ENCODE results near the gene TMEM101. TPM values are rescaled to one million over a fixed set of nuclear protein-coding genes. Genes with fewer than 3 reads are reported as not detected.

The TMEM101 gene
- total and polyA plus RNA-seq, 4 experiments from 2014 or later: 22.7 to 33.6 (median 28.7) TPM

DNA sequence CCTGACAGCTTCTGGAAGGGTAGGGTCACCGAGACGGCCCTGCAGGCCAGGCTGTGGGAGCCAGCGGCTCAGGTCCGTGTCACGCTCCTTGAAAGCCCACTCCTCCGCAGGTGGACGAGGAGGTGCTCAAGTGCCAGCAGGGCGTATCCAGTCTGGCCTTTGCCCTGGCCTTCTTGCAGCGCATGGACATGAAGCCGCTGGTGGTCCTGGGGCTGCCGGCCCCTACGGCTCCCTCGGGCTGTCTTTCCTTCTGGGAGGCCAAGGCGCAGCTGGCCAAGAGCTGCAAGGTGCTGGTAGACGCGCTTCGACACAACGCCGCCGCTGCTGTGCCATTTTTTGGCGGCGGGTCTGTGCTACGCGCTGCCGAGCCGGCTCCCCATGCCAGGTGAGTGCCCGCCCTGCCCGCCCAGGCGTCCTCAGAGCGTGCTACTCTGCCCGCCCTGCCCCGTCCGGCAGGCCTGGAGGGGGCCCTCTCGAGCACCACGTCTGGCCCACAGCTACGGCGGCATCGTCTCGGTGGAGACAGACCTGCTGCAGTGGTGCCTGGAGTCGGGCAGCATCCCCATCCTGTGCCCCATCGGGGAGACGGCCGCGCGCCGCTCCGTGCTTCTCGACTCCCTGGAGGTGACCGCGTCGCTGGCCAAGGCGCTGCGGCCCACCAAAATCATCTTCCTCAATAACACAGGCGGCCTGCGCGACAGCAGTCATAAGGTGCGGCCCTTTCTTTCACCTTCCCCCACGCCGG is 9.1 kb downstream of the TMEM101 start:
- peak overlapping the region; percentile 48 to 92 (median 87) for H3K27ac Mint-ChIP-seq
- DNase-seq: peak; percentile 28 to 58 (median 36)
- CTCF ChIA-PET (ENCODE audit: partially characterized antibody): interaction anchor here (1.4 kb wide), 1 partner anchor 10 kb away, joined by 4 read pairs; no protein-coding TSS in a partner anchor
- intact Hi-C loops (cut with micrococcal nuclease): loop anchor here (1.0 to 5.0 kb wide), 3 partner anchors 9 to 212 kb away; partner anchors contain the start of genes HDAC5, TMEM101 and UBTF
- Histone ChIP-seq H3K4me1 (ENCODE audit: insufficient read depth, low read length) (peaks cover 39% of the 10 kb centered on the region), H3K36me3 (ENCODE audit: insufficient read depth, low read length) (no peaks in the 10 kb centered on the region), H3K27me3 (ENCODE audit: insufficient read depth, low read length) (no peaks in the 10 kb centered on the region), H3K9me3 (ENCODE audit: control insufficient read depth in 1 of 2, low read length in 2 of 2) (no peaks in the 10 kb centered on the region), H3K27ac (ENCODE audit: low read depth, low read length) (peak overlapping the region; percentile 8), H3K4me3 (ENCODE audit: low read length in 2 of 2) (peak overlapping the region in 1 of 2 donors; percentile 87)
- POLR2A ChIA-PET (ENCODE audit: partially characterized antibody): interaction anchor here (0.6 to 1.7 kb wide), 5 partner anchors 9 to 118 kb away, joined by 3 to 6 read pairs (median 3); partner anchors contain the start of genes HDAC5 and TMEM101
- H3K36me3 Mint-ChIP-seq: peaks cover 8 to 10% of the 10 kb centered on the region in 2 donors
- peaks cover 0 to 1% of the 10 kb centered on the region in 2 donors for H3K27me3 Mint-ChIP-seq
- H3K4me3 Mint-ChIP-seq: peak overlapping the region; percentile 82 to 92 (median 90)
- H3K4me1 Mint-ChIP-seq: peaks cover 8 to 34% (median 21%) of the 10 kb centered on the region in 4 donors
- H3K9me3 Mint-ChIP-seq: no peaks in the 10 kb centered on the region

- CTCF ChIA-PET (ENCODE audit: partially characterized antibody): interaction anchor here (1.4 kb wide), 1 partner anchor 9 kb away, joined by 4 read pairs; no protein-coding TSS in a partner anchor
- Histone ChIP-seq H3K27me3 (ENCODE audit: insufficient read depth, low read length) (no peaks in the 10 kb centered on the region), H3K4me1 (ENCODE audit: insufficient read depth, low read length) (peaks cover 39% of the 10 kb centered on the region), H3K4me3 (ENCODE audit: low read length in 2 of 2) (peak overlapping the region in 1 of 2 donors; percentile 41), H3K36me3 (ENCODE audit: insufficient read depth, low read length) (no peaks in the 10 kb centered on the region), H3K27ac (ENCODE audit: low read depth, low read length) (no peak overlapping the region), H3K9me3 (ENCODE audit: control insufficient read depth in 1 of 2, low read length in 2 of 2) (no peaks in the 10 kb centered on the region)
- peaks cover 5 to 7% of the 10 kb centered on the region in 2 donors for H3K36me3 Mint-ChIP-seq
- peak overlapping the region in 2 of 7 donors; percentile 18 to 19 for H3K27ac Mint-ChIP-seq
- peaks cover 8 to 34% (median 21%) of the 10 kb centered on the region in 4 donors for H3K4me1 Mint-ChIP-seq
- POLR2A ChIA-PET (ENCODE audit: partially characterized antibody): interaction anchor here (1.5 to 1.7 kb wide), 2 partner anchors 8 to 27 kb away, joined by 3 to 4 read pairs; no protein-coding TSS in a partner anchor
- no peaks in the 10 kb centered on the region for H3K9me3 Mint-ChIP-seq
- intact Hi-C loops (cut with micrococcal nuclease): loop anchor here (5.0 kb wide), 1 partner anchor 212 kb away; the partner anchor contains the start of gene UBTF
- peak in 3 of 5 donors; percentile 32 to 44 (median 37) for DNase-seq
- peaks cover 0 to 1% of the 10 kb centered on the region in 2 donors for H3K27me3 Mint-ChIP-seq
- H3K4me3 Mint-ChIP-seq: peak overlapping the region; percentile 52 to 88 (median 66)
Observed at GRCh38 chr17:44004761-44005526, 9.8 kb downstream of the TMEM101 start.

GRCh38 chr17:44004077-44004760 is 10.5 kb downstream of the TMEM101 start, which contains the start of gene NAGS:
NAGS (plus strand) TSS chr17:44004622; CDS start chr17:44004664, 42 bp downstream.
- Histone ChIP-seq H3K4me3 (ENCODE audit: low read length in 2 of 2) (peak within 1 kb of the TSS in 1 of 2 donors; percentile 41), H3K4me1 (ENCODE audit: insufficient read depth, low read length) (peaks cover 37% of the 10 kb centered on the region), H3K27me3 (ENCODE audit: insufficient read depth, low read length) (no peaks in the 10 kb centered on the region), H3K36me3 (ENCODE audit: insufficient read depth, low read length) (no peaks in the 10 kb centered on the region), H3K27ac (ENCODE audit: low read depth, low read length) (no peak within 1 kb of the TSS), H3K9me3 (ENCODE audit: control insufficient read depth in 1 of 2, low read length in 2 of 2) (no peaks in the 10 kb centered on the region)
- intact Hi-C loops (cut with micrococcal nuclease): no loop called here
- DNase-seq: peak in 2 of 5 donors; percentile 8 to 51
- Mint-ChIP-seq H3K36me3 (peaks cover 0 to 3% of the 10 kb centered on the region in 2 donors), H3K27ac (peak within 1 kb of the TSS in 4 of 7 donors; percentile 30 to 52 (median 44)), H3K9me3 (no peaks in the 10 kb centered on the region), H3K4me3 (peak within 1 kb of the TSS; percentile 52 to 88 (median 67)), H3K27me3 (peaks cover 0 to 1% of the 10 kb centered on the region in 2 donors), H3K4me1 (peaks cover 8 to 31% (median 21%) of the 10 kb centered on the region in 4 donors)
- ChIA-PET CTCF (ENCODE audit: partially characterized antibody) (interaction anchor here (1.1 to 1.4 kb wide), 3 partner anchors 8 to 96 kb away, joined by 3 to 4 read pairs (median 3); no protein-coding TSS in a partner anchor), POLR2A (ENCODE audit: partially characterized antibody) (interaction anchor here (0.6 kb wide), 1 partner anchor 41 kb away, joined by 4 read pairs; no protein-coding TSS in a partner anchor)

GRCh38 chr17:44002141-44002848 is 12.5 kb downstream of the TMEM101 start:
- CTCF ChIA-PET (ENCODE audit: partially characterized antibody): interaction anchor here (1.1 kb wide), 2 partner anchors 8 to 21 kb away, joined by 3 read pairs; no protein-coding TSS in a partner anchor
- H3K4me3 Mint-ChIP-seq: no peak overlapping the region
- DNase-seq: no peak
- H3K9me3 Mint-ChIP-seq: no peaks in the 10 kb centered on the region
- Histone ChIP-seq H3K27me3 (ENCODE audit: insufficient read depth, low read length) (no peaks in the 10 kb centered on the region), H3K4me1 (ENCODE audit: insufficient read depth, low read length) (peaks cover 19% of the 10 kb centered on the region), H3K9me3 (ENCODE audit: control insufficient read depth in 1 of 2, low read length in 2 of 2) (no peaks in the 10 kb centered on the region), H3K36me3 (ENCODE audit: insufficient read depth, low read length) (no peaks in the 10 kb centered on the region), H3K4me3 (ENCODE audit: low read length in 2 of 2) (no peak overlapping the region), H3K27ac (ENCODE audit: low read depth, low read length) (no peak overlapping the region)
- POLR2A ChIA-PET (ENCODE audit: partially characterized antibody): no interaction called here
- H3K36me3 Mint-ChIP-seq: peaks cover 0 to 2% of the 10 kb centered on the region in 2 donors
- peaks cover 0 to 15% (median 10%) of the 10 kb centered on the region in 4 donors for H3K4me1 Mint-ChIP-seq
- H3K27me3 Mint-ChIP-seq: peaks cover 0 to 1% of the 10 kb centered on the region in 2 donors
- intact Hi-C loops (cut with micrococcal nuclease): no loop called here
- H3K27ac Mint-ChIP-seq: no peak overlapping the region

- H3K4me1 ChIP-seq (ENCODE audit: insufficient read depth, low read length): peaks cover 15% of the 10 kb centered on the region
- no peak overlapping the region for H3K4me3 ChIP-seq (ENCODE audit: low read length in 2 of 2)
- Mint-ChIP-seq H3K27me3 (no peaks in the 10 kb centered on the region), H3K4me3 (peak overlapping the region in 1 of 8 donors; percentile 20), H3K9me3 (no peaks in the 10 kb centered on the region), H3K36me3 (no peaks in the 10 kb centered on the region), H3K27ac (peak overlapping the region in 2 of 7 donors; percentile 15 to 80), H3K4me1 (peaks cover 0 to 12% (median 7%) of the 10 kb centered on the region in 4 donors)
- H3K27me3 ChIP-seq (ENCODE audit: insufficient read depth, low read length): no peaks in the 10 kb centered on the region
- intact Hi-C loops (cut with micrococcal nuclease): no loop called here
- CTCF ChIA-PET (ENCODE audit: partially characterized antibody): no interaction called here
- POLR2A ChIA-PET (ENCODE audit: partially characterized antibody): no interaction called here
- H3K9me3 ChIP-seq (ENCODE audit: control insufficient read depth in 1 of 2, low read length in 2 of 2): no peaks in the 10 kb centered on the region
- no peaks in the 10 kb centered on the region for H3K36me3 ChIP-seq (ENCODE audit: insufficient read depth, low read length)
- DNase-seq: no peak
- no peak overlapping the region for H3K27ac ChIP-seq (ENCODE audit: low read depth, low read length)
Observed at GRCh38 chr17:44001461-44001920, 13.3 kb downstream of the TMEM101 start.

- Histone ChIP-seq H3K36me3 (ENCODE audit: insufficient read depth, low read length) (no peaks in the 10 kb centered on the region), H3K27me3 (ENCODE audit: insufficient read depth, low read length) (no peaks in the 10 kb centered on the region), H3K9me3 (ENCODE audit: control insufficient read depth in 1 of 2, low read length in 2 of 2) (no peaks in the 10 kb centered on the region), H3K4me1 (ENCODE audit: insufficient read depth, low read length) (peaks cover 10% of the 10 kb centered on the region), H3K4me3 (ENCODE audit: low read length in 2 of 2) (no peak overlapping the region), H3K27ac (ENCODE audit: low read depth, low read length) (no peak overlapping the region)
- no peak for DNase-seq
- ChIA-PET POLR2A (ENCODE audit: partially characterized antibody) (no interaction called here), CTCF (ENCODE audit: partially characterized antibody) (no interaction called here)
- H3K9me3 Mint-ChIP-seq: no peaks in the 10 kb centered on the region
- intact Hi-C loops (cut with micrococcal nuclease): no loop called here
- H3K4me3 Mint-ChIP-seq: no peak overlapping the region
- H3K4me1 Mint-ChIP-seq: peaks cover 0 to 7% (median 1%) of the 10 kb centered on the region in 4 donors
- H3K27ac Mint-ChIP-seq: no peak overlapping the region
- peaks cover 2% of the 10 kb centered on the region in 2 donors for H3K27me3 Mint-ChIP-seq
- H3K36me3 Mint-ChIP-seq: no peaks in the 10 kb centered on the region
Observed at GRCh38 chr17:44000871-44001460, 13.8 kb downstream of the TMEM101 start.
